NCI-H526 (cell line): Measurements from ENCODE around the gene TRAPPC3.
A peak's percentile ranks its signal among the peaks of the same experiment; 100 is the strongest.
"Not testable (repeated sequence)": the region's sequence is repeated elsewhere in the genome, so short reads cannot be mapped to it uniquely, and the experiment has no call there.

Source experiments
- DNase-seq, 2 experiments: peaks; one replicate each; lab custom pipeline; 2025; lab: John Stamatoyannopoulos, UW

The TRAPPC3 gene

DNA sequence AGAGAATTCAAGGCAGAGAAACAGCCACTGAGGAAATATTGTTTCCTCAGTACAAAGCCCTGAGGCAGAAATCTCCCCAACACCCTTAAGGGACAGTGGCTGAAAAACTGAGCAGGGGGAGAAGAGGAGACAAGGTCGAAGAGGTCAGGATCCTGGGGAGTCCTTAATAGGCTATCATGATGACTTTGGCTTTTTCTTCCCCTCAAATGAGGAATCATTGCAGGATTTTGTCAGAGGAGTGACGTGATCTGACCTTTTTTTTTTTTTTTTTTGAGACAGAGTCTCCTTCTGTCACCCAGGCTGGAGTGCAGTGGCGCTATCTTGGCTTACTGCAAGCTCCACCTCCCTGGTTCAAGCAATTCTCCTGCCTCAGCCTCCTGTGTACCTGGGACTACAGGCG is 16.9 kb upstream of the TRAPPC3 start:
- no peak for DNase-seq

DNA sequence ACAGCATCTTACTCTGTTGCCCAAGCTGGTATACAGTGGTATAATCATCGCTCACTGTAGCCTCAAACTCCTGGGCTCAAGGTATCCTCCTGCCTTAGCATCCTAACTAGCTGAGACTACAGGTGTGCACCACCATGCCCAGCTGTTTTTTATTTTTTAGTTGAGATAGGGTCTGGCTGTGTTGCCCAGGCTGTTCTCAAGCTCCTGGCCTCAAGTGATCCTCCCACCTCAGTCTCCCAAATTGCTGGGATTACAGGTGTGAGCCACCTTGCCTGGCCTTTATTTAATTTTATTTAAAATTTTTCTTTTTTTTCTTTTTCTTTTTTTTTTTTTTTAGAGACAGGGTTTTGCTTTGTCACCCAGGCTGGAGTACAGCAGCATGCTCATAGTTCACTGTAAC is 15.9 kb upstream of the TRAPPC3 start:
- DNase-seq = no peak

DNA sequence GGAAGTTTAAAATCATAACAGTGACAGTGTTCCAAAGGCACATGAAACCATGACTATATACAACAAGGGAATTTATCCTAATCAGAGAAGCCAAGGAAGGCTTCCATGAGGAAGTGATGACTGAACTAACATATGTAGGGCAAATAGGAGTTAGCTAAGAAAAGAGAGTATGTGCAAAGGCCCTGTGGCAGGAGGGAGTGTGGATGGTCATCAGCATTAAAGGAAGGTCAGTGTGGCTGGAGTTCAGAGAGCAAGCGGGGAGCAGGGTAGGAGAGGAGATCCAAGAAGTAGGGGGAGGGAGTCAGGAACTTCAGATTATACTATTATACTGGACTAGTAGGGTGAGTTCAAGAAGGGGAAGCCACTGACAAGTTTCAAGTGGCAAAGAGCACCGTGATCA is 15.1 kb upstream of the TRAPPC3 start:
- DNase-seq = no peak

DNA sequence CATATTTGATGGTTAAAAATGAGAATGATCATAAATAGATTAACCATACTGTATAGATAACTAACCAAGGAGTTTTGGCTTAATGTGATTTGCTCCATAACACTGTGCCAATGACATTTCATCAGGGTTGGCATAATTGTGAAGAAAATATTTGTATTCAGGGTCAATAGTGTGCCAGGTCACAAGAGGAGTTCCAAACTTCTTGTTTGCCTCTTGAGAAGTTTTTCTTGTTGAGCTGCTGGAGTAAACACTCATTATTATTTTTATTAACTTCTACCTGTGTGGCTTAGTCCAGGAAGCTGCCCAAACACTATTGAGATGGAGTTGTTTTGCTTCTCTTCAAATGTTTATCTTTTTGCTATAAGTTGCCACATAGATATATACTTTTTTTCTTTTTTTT is 14.1 kb upstream of the TRAPPC3 start:
- DNase-seq = no peak

DNA sequence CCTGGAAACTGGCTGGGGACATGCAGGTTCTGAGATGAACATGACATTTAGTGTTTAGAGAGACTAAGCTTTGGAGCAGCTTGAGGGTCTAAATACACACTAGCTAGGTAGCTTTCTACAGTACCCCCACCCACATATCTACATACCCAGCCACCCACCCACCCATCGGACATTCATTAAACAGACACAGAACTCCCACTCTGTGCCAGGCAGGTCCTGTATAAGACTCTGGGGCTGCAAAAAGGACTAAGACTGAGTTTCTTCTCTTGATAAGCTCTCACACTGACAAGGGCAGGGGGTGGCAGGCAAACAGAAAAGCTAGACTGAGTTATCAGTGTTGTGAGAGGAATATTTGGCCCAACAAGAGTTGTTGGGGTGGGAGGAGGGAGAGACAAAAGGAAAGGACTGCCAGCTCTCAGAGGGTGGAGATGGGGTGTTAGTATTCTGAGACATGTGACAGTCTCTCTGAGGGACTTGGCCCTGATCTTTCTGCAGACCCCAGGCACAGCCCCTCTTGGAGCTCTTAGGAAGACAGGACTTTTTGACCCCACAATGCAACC is 13.5 kb upstream of the TRAPPC3 start:
- no peak for DNase-seq

DNA sequence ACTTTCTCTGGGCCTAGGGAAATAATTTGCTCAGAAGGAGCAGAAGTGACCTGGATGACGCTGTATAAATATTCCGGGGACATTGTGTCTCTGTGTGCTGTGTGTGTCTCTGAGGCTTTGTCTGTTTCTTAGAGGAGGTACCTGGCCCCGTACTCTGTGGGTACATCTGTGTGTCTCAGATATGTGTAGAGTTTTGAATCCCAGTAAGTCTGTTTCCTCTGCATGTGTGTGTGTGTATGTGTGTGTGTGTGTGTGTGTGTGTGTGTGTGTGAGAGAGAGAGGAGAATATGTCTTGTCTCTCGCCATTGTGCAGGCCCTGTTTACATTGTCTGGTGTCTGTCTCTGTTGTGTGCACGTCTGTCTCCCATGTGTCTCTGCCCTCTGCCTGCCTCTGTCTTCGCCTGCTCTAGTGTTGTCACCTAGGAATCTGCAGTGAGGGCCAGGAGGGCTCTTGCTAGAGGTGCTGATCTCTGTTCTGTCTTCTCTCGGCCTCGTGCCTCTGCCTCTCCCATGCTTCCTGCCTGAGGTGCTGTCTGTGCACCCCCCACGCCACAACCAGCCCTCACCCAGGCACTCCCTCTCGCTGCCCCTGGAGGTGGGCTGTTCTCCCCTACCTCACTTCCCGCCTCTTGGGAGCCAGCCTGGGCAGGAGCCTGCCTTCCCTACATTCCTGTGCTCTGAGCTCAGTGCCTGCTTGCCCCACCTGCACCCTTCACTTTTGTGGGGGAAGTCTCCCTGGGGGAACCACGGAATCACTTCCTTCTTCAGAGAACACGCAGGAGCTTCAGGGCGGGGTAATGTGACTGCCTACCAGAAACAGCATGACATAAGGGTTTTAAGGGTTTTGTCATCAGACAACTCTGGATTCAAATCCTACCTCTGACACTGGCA is 12.6 kb upstream of the TRAPPC3 start:
- no peak for DNase-seq

DNA sequence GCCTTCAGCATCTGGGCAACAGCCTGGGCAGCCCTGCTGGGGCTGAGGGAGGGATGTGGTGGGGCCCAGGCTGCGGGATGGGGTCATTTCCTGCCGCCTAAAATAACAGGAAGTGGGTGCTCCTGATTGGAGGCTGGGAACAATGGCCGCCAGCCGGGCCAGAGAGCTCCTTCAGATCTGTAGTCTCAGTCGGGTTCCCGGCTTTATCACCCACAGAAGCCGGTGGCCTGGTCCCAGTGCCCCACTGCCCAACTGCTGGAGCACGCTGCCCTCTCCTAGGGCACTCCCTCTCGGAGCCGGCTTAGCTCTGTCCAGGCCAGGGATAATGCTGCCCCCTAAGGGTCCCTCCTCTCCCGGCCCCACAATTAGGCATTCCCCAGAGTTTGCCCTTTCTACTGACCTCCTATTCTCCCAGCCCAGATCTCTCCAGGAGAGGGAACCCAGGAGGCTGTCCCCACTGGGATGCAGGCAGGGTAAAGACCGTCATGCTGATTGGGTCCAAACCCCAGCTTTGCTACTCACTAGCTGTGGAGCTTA is 11.7 kb upstream of the TRAPPC3 start:
- DNase-seq = no peak

DNA sequence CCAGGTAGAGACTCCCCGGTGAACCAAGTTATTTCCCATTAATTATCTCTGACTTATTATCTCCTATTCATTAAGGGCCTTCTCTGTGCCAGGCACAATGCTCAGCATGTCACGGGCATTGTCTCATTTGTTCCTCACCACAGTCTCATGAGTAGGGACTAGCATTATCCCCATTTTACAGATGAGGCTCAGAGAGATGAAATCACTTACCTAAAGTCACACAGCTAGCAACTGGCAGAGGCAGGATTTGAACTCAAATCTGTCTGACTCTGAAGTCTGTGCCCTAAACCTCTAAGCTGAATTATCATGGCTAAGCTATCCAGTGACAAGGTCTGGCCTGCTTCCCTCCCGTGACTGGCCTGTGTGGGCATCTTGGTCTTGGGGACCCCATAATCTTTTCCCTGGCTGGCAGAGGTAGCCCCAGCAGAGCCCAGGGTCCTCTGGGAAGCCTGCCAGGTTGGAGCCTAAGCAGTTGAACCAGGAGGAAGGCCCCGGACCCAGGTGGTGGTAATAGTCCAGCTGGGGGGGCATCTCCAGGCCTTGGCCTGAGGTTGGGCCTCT is 11.2 kb upstream of the TRAPPC3 start:
- DNase-seq = no peak

DNA sequence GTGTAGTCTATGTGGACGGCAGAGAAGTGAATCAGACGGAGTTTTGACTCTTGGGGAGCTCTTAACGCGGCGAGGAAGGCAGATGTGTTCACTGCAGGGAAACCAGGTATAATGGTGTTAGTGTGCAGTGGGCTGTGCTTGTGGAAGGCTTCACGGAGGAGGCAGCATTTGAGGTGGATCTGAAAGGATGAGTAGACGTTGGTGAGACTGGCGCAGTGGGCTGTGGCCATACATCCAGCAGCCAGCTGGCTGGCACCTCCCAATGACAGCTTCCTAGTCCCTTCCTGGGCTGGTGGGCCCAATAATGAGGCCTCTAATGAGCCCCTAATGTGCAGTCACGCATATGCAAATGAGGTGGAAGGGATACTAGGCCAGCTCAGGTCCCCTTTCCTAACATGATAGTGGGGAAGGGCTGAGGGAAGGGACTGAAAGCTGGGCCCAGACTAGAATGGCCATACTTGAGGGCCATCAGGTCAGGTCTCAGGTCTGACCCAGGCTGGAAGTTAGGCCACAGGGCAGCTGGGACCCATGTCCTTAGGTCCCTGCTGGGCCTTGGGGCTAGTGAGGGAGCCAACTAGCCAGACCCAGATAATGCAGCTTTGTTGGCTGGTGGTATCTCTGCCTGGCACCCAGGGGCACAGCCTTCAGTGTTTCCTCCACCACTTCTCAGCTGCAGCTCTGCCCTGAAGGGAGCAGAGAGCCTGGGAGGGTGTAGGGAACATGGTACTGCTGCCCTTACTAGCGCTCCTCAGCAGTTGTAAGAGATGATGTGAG is 10.5 kb upstream of the TRAPPC3 start:
- no peak for DNase-seq

DNA sequence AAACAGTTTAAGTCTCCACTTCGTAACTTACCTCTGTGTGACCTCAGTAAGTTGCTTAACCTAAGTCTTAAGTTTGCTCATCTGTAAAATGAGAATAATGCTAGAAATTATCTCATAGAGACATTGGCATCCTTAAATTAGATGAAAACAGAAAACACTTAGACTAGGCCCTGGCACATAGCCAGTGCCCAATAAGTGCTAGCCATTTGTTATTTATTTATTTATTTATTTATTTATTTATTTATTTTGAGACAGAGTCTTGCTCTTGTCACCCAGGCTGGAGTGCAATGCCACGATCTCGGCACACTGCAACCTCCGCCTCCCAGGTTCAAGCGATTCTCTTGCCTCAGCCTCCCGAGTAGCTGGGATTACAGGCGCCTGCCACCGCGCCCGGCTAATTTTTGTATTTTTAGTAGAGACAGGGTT is 9.6 kb upstream of the TRAPPC3 start:
- not testable (repeated sequence) for DNase-seq

DNA sequence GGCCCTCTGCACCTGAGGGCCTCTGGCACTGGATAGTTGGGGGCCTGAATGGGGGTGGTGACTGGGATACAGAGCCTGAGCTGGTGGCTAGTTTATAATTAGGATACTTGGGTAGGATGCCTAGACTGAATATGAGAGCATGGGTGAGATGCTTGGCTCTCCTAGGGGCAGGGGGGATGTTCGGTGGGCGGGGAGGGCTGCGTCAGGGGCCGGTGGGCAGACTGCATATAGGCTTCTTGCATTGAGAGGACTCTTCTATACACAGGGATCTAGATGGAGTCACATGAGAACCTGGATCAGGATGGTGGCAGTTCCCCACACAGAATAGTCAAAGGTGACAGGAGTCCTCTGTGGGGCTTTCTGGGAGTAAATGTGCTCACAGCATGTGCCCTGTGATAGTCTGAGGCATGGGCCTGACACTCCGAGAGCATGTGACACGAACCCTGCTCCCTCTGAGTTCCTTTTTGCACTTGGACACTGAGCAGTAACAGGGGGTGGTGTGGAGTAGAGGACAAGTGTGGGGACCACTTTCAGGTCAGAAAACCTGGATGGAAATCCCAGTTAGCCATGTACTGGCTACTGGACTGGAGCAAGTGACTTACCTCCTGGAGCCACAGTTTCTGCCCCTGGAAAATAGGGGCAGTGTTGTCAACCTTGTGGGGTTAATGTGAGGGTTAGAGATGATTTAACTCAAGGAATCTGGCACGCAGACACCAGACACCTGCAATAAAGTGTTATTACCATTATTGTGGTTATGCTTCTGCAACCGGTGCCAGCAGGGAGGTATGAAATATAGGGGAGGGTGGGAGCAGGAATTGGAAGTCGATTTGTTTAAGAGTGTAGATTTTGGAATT is 8.9 kb upstream of the TRAPPC3 start:
- no peak for DNase-seq

DNA sequence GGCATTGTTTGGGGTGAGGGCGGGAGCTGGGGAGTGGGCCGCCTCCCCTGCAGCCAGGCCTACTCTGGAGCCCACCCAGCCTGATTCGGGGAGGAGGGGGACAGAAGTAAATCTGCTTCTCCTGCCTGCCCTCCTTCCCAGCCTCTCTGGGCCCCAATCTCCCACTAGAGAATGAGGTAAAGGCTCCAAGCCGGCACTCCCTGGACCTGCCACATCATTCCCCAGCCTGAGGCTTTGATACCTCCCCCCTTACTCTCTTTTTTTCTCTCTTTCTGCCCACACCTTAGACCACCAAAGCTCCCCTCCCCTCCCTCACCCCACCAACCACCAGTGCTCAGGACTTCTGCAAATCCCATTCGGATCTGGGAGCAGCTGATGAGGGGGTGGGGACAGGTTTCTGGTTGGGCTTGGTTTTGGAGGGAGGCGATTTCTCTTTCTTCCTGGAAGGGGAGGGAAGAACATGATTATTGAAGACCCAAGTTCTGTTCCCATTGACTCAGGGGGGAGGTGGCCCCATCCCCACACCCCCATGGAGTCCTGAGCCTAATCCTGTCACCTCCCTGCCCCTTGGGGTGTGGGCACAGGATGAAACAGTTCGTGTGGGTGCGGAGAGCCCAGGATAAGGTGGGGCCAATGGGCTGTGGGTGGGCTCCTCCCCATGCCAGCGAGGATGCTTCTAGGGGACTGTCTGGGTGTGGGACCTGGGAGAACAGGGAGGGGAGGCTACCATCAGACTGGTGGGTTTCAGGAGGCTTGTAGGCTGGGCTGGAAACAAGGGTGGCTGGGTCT is 8.0 kb upstream of the TRAPPC3 start:
- DNase-seq = peak in 1 of 2 experiments; percentile 60

DNA sequence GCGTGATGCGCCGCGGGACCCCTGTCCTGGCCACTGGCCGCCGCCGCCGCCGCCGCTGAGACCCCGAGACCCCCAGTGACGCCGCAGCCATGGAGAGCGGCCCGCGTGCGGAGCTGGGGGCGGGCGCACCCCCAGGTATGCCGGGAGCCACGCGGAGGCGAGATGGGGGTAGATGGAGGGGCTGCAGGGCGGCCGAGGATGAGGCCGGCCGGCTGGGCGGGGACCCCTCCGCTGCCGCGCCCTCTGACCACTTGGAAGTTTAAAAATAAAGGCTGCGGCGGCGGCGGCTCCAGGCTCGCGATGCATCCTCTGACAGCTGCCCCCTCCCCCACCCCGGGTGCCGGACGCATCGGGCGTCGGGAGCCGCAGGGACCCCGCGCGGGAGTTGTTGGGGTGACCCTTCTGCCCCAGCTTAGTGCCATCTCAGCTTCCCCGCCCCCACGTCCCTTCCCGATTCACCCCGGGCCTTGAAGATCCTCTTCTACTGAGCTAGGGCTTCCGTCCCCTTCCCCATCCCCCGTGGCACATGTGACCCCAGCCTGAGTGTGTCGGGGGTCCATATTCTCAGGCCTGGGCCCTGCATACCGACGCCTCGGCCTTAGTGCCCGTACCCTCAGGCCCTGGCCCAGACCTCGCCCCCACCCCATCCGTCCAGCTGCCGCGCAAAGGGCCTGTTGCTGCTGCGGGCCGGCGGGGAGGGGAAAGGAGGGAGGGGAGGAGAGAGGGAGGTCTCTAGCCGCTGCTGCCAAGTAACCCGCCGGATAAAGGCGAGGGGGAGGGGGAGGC is 7.2 kb upstream of the TRAPPC3 start:
- DNase-seq = peak; percentile 72 to 94

DNA sequence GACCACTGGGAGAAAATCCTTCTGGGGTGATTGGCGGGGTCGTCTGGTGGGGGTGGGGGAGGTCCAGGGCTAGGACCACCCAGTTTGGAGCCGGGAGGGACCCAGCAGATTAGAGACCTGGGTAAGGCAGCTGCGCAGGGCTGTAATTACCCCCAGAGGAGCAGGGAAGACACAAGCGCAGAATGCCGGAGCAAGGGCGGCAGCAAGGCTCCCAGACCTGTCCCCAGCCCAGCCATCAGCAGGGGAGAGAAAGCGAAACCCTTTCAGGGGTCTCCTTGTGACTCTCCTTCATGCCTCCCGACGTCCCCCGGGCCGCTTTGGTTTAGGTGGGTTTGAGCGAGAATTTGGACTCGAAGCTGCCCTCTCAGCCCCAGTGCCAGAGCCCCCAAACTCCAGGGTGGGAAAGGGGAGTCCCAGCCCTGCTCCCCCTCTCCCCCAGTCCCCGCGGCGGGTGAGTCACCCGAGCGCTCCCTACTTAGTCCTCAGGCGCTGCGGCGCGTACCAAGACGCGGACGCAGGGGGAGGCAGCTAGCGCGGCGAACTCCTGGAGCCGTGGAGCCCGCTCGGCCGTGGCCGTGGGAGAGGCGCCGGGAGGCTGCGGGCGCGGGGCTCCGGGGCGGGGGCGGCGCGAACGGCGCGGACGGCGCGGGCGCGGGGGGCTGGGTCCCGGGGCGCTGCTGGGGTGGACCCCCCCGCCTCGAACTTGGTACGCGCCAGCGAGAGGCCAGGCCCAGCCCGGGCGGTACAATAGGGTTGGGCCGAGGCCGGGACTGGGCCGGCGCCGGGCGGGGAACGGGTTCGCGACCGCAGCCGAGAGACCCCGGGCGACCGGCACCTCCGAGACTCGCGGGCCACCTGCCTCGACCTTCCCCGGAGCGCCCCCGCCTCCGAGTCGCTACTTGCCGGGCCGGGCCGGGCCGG is 6.4 kb upstream of the TRAPPC3 start, which contains the start of gene MAP7D1:
MAP7D1 (plus strand) TSS at position 753 of the 921 bp plus-strand sequence. CDS start 258 bp downstream, outside the sequence.
- DNase-seq = peak; percentile 80 to 97

DNA sequence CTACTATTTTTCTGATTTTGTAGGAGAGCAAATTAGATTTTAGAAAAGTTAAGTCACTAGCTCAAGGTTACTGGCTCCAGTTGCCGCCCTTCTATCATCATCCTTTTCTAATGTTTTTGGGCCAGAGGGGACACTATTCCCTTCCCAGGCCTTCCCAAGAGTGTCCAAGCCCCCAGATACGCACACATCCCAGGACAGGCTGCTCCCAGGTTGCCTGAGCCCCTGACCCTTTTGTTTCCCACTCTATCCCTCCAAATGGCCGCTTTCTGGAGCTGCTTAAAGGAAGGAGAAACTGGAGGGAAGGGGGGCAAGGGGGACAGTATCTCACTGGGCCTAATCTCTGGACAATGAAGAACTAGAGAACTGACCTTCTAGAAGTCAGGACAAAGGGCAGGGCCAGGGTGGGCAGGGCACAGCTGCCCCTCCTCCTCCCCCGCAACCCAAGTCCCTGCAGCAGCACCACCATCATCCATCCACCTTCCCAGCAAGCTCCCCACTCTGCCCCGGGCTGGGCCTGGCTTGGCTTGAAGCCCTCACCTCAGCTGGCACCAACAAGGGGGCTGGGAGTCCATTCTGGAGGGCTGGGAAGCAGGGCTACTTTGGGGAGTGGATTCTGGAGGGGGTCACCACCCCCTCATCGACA is 5.6 kb upstream of the TRAPPC3 start:
- DNase-seq = peak in 1 of 2 experiments; percentile 60

DNA sequence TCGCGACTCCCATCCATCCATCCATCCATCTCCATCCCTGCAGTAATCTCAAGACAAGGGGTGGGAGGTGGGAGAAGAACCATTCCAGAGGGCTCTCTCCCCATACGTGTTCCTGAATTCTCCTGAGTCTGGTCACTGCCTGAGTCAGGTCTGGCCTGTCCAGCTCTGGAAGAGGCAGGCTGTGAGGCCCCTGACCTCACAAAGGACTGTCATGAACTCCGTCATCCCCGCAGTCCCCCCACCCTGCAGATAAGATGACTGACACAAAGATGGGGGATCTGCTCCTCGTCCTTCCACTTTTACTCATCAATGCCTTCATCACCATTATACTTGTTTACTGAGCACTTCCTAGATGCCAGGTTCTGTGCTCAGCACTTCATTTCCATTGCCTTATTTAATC is 5.0 kb upstream of the TRAPPC3 start:
- DNase-seq = no peak

DNA sequence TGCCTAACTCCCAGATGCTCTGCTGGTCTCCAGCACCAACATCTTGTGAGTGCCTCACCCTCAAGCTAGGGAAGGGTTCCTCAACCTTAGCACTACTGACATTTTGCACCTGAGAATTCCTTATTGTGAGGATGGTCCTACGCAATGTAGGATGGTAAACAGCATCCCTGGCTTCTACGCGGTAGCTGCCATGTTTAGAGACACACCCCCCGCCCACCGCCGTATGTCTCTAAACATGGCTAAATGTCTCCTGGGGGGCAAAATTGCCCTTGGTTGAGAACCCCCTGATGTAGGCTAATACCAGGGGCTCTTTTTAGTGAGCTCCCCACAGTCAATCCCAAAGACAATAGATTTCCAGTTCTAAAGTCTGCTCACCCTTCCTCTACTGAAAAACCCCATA is 4.2 kb upstream of the TRAPPC3 start:
- no peak for DNase-seq

DNA sequence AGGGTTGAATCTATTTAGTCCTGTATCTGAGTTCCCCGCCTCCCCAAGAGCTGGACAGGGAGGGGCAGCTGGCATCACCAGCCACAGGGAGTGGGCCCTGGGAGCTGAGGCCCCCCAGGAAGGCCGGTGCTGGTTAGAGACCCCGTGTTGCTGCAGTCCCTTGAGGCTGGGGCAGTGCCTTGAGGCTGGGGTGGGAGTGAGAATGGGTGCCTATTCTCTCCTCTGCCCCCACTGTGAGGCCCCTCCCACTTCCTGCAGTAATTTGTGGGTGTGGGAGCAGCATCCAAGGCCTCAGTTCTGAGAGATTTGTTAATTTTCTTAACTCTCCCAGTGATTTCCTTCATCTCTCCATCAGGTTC is 2.5 kb upstream of the TRAPPC3 start:
- DNase-seq = no peak
